ENCODE results near the gene MYBPHL.

MYBPHL gene

DNA sequence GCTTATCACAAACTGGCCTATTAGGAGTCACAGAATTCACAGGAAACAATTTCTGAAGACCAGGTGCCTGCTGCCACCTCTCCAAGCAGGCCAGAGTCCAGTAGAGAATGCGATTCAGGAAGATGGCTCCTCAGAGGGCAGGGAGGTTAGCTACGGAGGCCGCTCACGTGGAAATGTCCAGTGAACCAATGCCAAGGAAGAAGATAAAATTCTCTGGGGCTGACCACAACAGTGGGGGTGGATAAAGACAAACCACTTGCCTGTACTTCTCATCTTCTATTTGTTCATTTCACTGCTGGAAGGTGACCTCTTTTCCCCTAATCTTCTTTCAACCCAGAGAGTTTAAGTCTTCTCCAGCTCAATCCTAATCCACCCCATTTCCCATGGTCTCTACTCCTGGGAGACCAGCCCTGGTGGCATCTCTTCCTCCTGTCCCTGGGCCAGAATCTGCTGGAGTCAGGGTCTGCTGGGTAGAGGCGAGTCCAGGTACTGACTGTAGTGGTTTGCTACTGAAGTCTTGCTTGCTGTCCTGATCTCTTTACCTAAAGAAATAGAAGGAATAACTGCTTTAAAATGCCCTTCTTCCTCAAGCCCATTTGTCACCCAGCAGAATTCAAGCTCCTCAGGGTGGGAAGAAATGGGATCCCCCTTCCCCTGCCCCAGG, 27.1 kb downstream of the MYBPHL start:
- no peak for DNase-seq (ENCODE audit: low read depth)

DNA sequence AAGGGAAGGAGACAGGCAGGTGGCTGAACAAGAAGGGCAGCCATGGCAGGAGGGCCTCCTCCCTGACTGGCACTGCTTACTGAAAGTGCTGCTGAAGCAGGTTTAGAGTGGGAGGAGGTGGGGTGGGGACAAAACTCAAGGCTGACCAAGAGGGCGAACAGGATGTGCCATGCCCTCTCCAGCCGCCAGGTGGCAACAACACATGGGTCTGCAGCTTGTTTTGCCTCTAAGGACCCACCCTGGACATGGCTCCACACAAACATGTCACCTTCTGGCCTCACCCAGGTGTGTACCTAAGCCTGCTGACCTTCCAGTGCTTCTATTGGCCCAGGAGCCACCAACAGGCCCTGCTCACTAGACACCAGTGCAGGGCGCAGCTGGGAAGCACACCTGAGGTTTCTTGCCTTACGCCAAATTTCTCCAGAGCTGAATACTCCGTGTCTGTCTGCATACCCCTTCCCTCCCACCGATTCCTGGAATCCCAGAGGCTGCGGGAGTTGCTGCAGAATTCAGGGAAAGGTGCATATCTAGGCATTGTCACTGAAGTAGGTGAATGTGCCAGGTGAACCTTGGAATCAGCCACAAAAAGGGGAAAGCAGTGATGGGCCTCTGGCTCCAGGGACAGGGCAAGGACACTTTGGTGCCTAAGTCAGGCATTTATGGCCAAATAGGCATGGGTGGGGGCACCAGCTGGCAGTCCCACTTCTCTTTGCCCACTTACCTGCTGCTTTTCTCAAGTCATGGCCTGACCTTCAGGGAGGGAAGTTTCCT, 29.2 kb downstream of the MYBPHL start:
- no peak for DNase-seq (ENCODE audit: low read depth)

DNA sequence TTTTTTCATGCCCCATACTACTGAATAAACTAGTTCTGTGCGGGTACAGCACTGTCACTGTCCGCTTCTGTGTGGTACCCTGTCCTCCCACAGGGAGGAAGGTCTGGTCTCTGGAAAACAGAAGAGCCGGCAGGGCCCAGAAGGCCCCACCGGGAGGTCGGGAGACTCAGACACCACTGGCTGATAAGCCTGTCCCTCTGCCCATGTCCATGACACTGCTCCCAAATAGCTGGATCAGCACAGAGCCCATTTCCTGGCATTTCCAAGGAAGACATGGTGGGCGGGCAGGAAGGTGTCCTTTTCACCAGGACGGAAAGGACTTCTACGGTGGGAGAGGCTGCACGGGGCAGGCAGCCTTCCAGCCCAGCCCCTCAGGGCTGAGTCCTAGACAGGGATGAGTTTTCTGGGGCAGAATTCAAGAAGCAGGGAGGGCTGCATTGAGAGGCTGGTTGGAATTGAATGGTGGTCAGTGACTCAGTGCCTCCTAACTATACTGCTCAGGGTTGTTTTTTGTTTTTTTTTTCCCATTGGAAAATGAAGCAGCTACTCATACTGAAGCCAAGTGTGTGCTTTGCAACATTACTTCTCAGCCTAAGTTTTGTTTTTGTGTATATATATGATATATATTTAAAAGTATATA, 31.0 kb downstream of the MYBPHL start:
- no peak for DNase-seq (ENCODE audit: low read depth)

DNA sequence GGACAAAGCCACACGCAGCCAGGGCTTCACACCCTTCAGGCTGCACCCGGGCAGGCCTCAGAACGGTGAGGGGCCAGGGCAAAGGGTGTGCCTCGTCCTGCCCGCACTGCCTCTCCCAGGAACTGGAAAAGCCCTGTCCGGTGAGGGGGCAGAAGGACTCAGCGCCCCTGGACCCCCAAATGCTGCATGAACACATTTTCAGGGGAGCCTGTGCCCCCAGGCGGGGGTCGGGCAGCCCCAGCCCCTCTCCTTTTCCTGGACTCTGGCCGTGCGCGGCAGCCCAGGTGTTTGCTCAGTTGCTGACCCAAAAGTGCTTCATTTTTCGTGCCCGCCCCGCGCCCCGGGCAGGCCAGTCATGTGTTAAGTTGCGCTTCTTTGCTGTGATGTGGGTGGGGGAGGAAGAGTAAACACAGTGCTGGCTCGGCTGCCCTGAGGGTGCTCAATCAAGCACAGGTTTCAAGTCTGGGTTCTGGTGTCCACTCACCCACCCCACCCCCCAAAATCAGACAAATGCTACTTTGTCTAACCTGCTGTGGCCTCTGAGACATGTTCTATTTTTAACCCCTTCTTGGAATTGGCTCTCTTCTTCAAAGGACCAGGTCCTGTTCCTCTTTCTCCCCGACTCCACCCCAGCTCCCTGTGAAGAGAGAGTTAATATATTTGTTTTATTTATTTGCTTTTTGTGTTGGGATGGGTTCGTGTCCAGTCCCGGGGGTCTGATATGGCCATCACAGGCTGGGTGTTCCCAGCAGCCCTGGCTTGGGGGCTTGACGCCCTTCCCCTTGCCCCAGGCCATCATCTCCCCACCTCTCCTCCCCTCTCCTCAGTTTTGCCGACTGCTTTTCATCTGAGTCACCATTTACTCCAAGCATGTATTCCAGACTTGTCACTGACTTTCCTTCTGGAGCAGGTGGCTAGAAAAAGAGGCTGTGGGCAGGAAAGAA, 32.0 kb downstream of the MYBPHL start:
- no peak for DNase-seq (ENCODE audit: low read depth)

DNA sequence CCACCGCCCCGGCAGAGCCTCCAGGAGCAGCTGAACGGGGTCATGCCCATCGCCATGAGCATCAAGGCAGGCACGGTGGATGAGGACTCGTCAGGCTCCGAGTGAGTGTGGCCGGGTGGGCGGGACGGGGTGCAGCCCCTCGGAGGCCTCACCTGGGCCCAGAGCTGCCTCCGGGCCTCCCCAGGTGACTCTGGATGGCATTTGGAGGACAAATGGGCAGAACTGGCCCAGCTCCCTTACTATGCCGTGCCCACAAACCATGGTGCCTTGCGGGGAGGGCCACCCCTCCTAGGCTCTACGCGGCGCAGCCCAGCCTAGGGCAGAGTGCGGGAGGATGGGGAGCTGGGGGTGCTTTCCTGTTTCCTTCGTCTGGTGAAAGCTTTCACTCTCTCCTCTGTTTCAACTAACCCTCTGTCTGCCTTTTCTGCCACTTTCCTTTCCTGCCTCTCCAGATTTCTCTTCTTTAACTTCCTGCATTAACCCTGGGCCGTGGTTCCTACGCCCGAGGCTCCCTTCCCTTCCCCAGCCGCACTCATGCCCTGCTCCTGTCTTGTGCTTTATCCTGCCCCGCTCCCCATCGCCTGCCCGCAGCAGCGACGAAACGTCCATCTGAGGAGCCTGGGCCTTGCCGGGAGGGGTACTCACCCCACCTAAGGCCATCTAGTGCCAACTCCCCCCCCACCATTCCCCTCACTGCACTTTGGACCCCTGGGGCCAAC, 33.1 kb downstream of the MYBPHL start:
- no peak for DNase-seq (ENCODE audit: low read depth)

DNA sequence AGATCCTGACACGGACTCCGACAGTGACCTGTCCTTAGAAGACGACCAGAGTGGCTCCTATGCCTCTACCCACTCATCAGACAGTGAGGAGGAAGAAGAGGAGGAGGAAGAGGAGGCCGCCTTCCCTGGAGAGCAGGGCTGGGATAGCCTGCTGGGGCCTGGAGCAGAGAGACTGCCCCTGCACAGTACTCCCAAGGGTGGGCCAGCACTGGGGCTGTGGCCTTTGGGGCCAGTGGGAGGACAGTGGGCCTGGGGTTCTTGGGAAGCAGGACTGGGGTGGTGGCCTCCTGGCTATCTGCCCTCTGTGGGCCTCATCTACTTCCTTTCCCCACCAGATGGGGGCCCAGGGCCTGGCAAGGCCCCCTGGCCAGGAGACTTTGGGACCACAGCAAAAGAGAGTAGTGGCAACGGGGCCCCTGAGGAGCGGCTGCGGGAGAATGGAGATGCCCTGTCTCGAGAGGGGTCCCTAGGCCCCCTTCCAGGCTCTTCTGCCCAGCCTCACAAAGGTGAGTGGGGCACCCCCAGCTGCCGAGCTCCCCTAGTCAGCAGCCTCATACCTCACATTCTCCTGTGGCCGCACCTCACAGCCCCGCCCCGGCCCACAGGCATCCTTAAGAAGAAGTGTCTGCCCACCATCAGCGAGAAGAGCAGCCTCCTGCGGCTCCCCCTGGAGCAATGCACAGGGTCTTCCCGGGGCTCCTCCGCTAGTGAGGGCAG, 33.8 kb downstream of the MYBPHL start:
- no peak for DNase-seq (ENCODE audit: low read depth)

DNA sequence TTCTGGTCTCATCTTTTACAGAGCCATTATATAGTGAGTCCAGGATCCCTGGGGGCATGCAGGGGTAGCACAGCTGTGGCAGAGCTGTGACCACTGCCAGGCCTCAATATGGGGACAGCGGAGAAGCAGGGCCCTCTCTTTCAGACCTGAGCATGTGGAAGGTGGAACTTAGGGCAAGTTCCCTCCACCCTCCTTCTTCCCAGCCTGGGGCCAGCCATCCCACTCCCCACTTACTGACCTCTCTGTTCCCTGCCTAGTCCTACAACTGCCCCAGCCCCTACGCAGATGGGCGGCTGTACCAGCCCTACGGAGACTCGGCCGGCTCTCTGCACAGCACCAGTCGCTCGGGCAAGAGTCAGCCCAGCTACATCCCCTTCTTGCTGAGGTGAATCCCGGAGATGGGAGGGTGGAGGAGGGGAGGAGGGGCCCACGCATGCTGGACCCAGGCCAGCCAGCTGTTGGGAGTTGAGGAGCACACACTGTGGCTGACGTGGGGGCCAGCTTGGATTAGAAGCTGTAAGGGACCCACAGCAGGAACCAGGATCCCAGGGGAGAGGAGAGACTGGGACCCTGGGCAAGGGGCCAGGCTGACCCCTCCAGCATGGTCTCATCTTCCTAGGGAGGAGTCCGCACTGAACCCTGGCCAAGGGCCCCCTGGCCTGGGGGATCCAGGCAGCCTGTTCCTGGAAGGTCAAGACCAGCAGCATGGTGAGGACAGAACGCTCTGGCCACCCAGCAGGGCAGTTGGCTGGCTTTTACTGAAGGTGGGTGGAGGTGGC, 34.6 kb downstream of the MYBPHL start:
- DNase-seq (ENCODE audit: low read depth), result no peak

DNA sequence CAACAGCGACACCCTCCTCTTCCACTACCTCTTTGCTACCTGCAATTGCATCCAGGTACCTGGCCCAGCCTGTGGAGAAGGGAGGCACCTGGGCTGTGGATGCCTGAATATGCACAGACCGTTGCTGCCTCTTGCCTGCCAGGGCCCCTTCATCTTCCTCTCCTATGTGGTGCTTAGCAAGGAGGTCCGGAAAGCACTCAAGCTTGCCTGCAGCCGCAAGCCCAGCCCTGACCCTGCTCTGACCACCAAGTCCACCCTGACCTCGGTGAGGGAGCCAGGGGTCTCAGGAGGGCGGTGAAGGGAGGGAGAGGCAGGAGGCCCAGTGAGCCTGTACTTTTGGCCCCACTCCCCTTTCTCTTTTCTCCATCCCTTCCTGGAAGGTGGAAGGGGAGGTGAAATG, 35.4 kb downstream of the MYBPHL start:
- DNase-seq (ENCODE audit: low read depth), result no peak

DNA sequence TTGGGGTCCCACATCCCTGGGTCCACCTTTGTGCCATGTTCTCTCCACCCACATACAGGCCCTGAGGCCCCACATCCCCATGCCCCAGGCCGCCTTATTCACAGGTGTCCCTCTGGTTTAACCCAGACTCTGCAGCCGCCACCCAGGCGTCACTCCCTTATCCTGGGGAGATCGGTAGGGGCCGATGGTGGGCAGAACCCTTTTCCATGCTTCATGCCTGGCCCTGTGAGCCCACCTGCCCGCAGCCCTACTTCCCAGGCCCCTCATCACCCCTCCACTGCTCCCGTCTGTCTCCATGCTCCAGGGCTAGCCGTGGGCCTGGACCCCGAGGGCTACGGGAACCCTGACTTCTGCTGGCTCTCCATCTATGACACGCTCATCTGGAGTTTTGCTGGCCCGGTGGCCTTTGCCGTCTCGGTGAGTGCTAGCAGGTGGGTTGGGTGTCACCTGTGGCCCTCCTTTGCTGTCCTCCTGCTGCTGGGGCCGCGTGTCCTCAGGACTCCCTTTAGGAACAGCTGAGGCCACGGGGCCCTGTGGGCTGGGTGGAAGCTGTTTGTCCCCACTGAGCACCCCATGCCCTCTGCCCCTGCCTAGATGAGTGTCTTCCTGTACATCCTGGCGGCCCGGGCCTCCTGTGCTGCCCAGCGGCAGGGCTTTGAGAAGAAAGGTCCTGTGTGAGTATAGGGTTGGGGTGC, 36.0 kb downstream of the MYBPHL start:
- no peak for DNase-seq (ENCODE audit: low read depth)

DNA sequence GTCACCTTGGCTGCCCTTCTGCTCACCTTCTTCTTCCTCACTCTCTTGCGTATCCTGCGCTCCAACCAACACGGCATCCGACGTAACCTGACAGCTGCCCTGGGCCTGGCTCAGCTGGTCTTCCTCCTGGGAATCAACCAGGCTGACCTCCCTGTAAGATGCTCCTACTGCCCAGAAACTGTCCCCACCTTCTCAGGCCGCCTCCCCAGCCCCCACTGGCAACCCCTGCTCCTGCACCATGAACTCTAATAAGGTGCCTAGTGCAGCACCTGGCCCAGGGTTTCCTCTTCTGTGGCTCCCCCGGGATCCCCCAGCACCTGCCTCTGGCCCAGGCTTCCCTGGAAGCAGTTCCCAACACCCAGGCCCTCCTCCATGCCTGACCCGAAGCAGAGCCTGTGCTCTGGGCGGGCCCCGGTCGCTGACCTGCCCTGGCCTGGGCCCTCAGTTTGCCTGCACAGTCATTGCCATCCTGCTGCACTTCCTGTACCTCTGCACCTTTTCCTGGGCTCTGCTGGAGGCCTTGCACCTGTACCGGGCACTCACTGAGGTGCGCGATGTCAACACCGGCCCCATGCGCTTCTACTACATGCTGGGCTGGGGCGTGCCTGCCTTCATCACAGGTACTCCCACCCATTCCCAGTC, 36.7 kb downstream of the MYBPHL start:
- no peak for DNase-seq (ENCODE audit: low read depth)

DNA sequence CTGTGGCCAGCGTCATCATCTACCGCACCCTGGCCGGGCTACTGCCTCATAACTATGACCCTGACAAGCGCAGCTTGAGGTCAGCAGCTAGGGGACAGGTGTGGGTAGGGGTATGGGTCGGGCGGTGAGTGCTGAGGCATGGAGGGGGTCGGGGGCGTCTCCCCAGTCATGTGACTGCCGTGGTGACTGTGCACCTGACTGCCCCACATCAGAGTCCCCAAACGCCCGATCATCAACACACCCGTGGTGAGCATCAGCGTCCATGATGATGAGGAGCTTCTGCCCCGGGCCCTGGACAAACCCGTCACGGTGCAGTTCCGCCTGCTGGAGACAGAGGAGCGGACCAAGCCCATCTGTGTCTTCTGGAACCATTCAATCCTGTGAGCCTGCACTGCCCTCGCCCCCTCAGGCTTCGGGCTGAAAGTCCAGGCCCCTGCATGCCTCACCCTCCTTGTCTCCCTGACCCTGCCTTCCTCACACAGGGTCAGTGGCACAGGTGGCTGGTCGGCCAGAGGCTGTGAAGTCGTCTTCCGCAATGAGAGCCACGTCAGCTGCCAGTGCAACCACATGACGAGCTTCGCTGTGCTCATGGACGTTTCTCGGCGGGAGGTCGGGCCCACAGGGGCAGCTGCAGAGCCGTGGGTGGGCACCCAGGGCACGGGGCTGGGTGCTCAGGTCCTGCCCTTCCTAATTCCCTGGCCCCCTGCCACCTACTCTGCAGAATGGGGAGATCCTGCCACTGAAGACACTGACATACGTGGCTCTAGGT, 37.4 kb downstream of the MYBPHL start:
- no peak for DNase-seq (ENCODE audit: low read depth)

DNA sequence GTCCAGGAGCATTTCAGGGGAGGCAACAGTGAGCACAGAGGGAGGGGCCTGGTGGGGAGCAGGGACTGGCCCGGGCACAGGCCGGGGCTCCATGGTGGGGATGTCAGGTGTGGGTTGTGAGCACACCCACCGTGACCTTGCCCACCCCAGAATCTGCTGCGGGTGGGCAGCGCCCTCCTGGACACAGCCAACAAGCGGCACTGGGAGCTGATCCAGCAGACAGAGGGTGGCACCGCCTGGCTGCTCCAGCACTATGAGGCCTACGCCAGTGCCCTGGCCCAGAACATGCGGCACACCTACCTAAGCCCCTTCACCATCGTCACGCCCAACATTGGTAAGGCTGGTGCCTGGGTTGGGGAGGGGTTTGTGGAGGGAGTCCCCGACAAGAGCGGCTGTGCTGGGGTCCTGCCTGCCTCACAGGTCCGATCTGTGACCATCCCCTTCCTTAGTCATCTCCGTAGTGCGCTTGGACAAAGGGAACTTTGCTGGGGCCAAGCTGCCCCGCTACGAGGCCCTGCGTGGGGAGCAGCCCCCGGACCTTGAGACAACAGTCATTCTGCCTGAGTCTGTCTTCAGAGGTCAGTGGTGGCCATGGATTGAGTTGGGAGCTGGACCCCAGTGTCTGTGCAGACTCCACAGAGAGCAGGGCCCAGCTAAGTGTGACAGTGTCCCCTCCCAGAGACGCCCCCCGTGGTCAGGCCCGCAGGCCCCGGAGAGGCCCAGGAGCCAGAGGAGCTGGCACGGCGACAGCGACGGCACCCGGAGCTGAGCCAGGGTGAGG, 38.2 kb downstream of the MYBPHL start:
- no peak for DNase-seq (ENCODE audit: low read depth)

DNA sequence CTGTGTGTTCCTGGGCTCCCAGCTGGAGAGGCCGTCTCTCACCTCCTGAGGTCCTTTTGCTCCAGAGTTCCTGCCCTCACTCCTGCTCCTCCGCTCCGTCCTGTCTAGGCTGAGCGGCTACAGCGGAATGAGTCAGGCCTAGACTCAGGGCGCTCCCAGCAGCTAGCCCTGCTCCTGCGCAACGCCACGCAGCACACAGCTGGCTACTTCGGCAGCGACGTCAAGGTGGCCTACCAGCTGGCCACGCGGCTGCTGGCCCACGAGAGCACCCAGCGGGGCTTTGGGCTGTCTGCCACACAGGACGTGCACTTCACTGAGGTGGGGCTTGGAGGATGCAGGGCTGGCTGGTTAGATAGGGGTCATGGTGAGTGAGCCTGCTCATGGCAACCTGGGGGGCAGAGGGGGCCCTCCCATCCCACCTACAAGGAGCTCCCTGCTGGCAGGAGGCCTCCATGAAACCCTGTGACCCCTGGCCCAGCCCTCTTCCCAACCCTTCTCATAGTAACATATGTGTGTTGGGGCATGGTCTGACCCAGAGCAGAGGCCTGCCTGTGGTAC, 39.0 kb downstream of the MYBPHL start:
- DNase-seq (ENCODE audit: low read depth), result no peak

DNA sequence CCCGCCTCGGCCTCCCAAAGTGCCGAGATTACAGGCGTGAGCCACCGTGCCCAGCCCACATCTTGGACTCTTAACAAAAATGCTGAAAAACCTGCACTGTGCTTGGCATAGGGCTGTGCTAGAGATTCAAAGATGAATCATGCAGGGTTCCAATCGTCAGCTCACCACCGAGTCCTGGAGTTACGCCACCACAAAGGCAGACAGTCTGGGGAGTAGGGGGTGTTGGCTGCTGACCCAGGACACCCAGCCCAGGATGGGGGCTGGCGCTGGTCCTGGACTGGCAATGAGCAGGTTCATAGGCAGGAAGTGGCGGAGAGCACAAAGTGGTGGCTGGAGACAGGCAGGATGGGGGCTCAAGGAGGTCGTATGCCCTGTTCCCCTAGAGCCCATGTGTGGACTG, 39.8 kb downstream of the MYBPHL start:
- DNase-seq (ENCODE audit: low read depth), result no peak

DNA sequence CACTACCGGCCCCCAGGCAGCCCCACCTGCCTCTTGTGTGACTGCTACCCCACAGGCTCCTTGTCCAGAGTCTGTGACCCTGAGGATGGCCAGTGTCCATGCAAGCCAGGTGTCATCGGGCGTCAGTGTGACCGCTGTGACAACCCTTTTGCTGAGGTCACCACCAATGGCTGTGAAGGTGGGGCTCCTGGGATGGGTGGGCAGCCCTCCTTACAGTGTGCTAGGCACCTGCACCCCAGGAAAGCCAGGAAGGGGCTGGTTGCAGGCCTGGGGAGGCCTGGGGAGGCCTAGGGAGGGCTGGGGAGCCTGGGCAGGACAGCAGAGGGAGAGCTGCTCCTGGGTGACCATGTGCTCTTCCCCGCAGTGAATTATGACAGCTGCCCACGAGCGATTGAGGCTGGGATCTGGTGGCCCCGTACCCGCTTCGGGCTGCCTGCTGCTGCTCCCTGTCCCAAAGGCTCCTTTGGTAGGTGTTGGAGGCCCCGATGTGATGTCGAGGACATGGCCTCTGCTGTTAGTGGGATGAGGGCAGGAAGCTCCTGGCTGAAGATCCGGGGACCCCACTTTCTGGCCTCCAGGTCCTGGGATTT, 41.0 kb downstream of the MYBPHL start:
- DNase-seq (ENCODE audit: low read depth), result no peak

DNA sequence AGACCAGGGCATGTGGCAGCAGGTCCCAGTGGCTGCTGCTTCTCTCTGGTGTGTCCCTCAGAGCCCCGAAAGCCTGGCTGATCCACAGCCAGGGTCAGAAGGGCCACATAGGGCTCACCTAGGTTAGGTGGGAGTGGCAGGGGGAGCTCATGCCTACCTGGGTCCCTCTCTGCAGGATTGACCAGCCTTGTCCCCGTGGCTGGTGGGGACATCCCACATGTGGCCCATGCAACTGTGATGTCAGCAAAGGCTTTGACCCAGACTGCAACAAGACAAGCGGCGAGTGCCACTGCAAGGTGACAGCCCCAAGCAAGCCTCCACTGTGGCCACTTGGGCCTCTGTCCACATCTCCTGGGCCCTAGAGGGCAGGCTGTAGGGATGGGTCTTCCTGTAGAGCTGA, 41.8 kb downstream of the MYBPHL start:
- no peak for DNase-seq (ENCODE audit: low read depth)

DNA sequence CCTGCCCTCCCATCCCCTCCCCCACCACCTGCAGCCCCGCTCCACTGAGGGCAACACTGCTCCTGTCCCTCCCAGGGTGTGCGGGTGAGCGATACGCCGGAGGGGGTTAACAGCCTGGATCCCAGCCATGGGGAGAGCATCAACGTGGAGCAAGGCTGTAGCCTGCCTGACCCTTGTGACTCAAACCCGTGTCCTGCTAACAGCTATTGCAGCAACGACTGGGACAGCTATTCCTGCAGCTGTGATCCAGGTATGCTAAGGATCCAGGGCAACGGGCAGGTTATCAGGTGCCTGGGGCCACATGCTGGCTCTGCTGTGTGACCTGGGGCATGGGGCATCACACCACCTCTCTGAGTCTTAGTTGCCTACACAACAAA, 42.4 kb downstream of the MYBPHL start:
- no peak for DNase-seq (ENCODE audit: low read depth)
